ENCODE measurements around the gene GLT1D1.

Gene GLT1D1

GRCh38 chr12:128916425-128916824 lies 63.1 kb downstream of the GLT1D1 start:
- DNase-seq, result no peak

GRCh38 chr12:128918481-128919260 lies 65.4 kb downstream of the GLT1D1 start:
- no peak for DNase-seq

- peak in 1 of 2 donors; percentile 53 for DNase-seq
These were observed 67.2 kb downstream of the GLT1D1 start for GRCh38 chr12:128920468-128920867.

- no peak for DNase-seq
These were observed 75.1 kb downstream of the GLT1D1 start for GRCh38 chr12:128928361-128928760.

GRCh38 chr12:128929057-128929456 lies 75.8 kb downstream of the GLT1D1 start:
- DNase-seq, result no peak

- no peak for DNase-seq
These were observed 77.3 kb downstream of the GLT1D1 start for GRCh38 chr12:128930606-128931005.

GRCh38 chr12:128932521-128932920 lies 79.2 kb downstream of the GLT1D1 start:
- no peak for DNase-seq

GRCh38 chr12:128933039-128933438 lies 79.8 kb downstream of the GLT1D1 start:
- no peak for DNase-seq

GRCh38 chr12:128933926-128934325 lies 80.6 kb downstream of the GLT1D1 start:
- DNase-seq, result no peak

- no peak for DNase-seq
These were observed 85.6 kb downstream of the GLT1D1 start for GRCh38 chr12:128938886-128939285.

GRCh38 chr12:128940090-128940888 lies 87.0 kb downstream of the GLT1D1 start:
- no peak for DNase-seq

- DNase-seq, result no peak
These were observed 87.7 kb downstream of the GLT1D1 start for GRCh38 chr12:128940974-128941373.

GRCh38 chr12:128942960-128943477 lies 89.7 kb downstream of the GLT1D1 start:
- DNase-seq, result no peak

GRCh38 chr12:128944956-128945355 lies 91.7 kb downstream of the GLT1D1 start:
- DNase-seq, result no peak

GRCh38 chr12:128947209-128947608 lies 93.9 kb downstream of the GLT1D1 start:
- DNase-seq, result peak in 1 of 2 donors; percentile 6

- DNase-seq, result no peak
These were observed 95.8 kb downstream of the GLT1D1 start for GRCh38 chr12:128949086-128949485.

GRCh38 chr12:128951448-128951847 lies 98.2 kb downstream of the GLT1D1 start:
- DNase-seq, result no peak

- no peak for DNase-seq
These were observed 103.5 kb downstream of the GLT1D1 start for GRCh38 chr12:128956755-128957154.

- DNase-seq, result no peak
These were observed 106.6 kb downstream of the GLT1D1 start for GRCh38 chr12:128959901-128960300.

GRCh38 chr12:128961308-128961902 lies 108.1 kb downstream of the GLT1D1 start:
- DNase-seq, result no peak

GRCh38 chr12:128961957-128962356 lies 108.7 kb downstream of the GLT1D1 start:
- no peak for DNase-seq

- DNase-seq, result no peak
These were observed 113.0 kb downstream of the GLT1D1 start for GRCh38 chr12:128966203-128966810.

- DNase-seq, result no peak
These were observed 115.4 kb downstream of the GLT1D1 start for GRCh38 chr12:128968668-128969067.
